Loucy (cell line): ENCODE results near the gene ANGPT4.

Experiments used
- CTCF ChIP-seq: fragments of 200-600 bp; sonication (generic); conservative IDR thresholded peaks from 2 replicates; pipeline ENCODE4 v1.5.1; 2014; ENCODE audit warnings: mild to moderate bottlenecking, antibody characterized with exemption, low read length
- EZH2phosphoT487 ChIP-seq: fragments of 200-600 bp; IDR thresholded peaks from 2 replicates; pipeline ENCODE4 v1.6.1; 2018; ENCODE audit warnings: antibody characterized with exemption, mild to moderate bottlenecking, moderate library complexity, borderline replicate concordance

GRCh38 chr20:942611-943010, 26.5 kb upstream of the ANGPT4 start:
- TF ChIP-seq EZH2phosphoT487, result no peak
- TF ChIP-seq CTCF, result no peak
